OCI-LY3 (cell line): ENCODE measurements around the gene TAS2R30.

Experiments
- EZH2phosphoT487 ChIP-seq: fragments of 200-600 bp; shearing (Covaris generic); IDR thresholded peaks from 2 replicates; pipeline ENCODE4 v1.6.1; 2018; ENCODE audit warnings: antibody characterized with exemption, mixed run types, low read depth
- TF ChIP-seq, protein P1 (sequence below): fragments of 200-600, 300-600 bp; sonication (generic); IDR thresholded peaks from 2 replicates; pipeline ENCODE4 v1.5.1; 2014; ENCODE audit warnings: antibody characterized with exemption, low read length, low read depth

DNA sequence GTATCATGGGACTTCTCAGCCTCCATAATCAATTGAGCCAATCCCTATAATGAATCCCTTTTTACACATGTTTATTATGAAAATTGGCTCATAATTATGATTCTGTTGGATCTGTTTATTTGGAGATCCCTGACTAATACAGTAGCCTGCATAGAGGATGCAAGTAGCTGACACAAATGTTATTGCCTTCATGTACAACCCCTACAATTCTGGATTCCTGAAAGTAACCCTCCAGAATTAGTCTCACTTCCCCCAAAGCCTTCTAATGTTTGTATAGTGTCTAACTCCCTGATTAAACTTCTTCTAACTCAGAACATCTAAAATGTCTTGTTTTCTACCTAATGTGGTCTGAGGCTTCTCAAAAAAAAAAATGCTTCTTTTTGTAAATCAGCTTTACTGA, 29.9 kb upstream of the TAS2R30 start:
- TF ChIP-seq, protein P1, sequence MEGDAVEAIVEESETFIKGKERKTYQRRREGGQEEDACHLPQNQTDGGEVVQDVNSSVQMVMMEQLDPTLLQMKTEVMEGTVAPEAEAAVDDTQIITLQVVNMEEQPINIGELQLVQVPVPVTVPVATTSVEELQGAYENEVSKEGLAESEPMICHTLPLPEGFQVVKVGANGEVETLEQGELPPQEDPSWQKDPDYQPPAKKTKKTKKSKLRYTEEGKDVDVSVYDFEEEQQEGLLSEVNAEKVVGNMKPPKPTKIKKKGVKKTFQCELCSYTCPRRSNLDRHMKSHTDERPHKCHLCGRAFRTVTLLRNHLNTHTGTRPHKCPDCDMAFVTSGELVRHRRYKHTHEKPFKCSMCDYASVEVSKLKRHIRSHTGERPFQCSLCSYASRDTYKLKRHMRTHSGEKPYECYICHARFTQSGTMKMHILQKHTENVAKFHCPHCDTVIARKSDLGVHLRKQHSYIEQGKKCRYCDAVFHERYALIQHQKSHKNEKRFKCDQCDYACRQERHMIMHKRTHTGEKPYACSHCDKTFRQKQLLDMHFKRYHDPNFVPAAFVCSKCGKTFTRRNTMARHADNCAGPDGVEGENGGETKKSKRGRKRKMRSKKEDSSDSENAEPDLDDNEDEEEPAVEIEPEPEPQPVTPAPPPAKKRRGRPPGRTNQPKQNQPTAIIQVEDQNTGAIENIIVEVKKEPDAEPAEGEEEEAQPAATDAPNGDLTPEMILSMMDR: no peak
- no peak for TF ChIP-seq EZH2phosphoT487
